Endometrium (tissue), 2 donors: ENCODE results near the gene NAA80.

Source experiments
- FAIRE-seq: peaks from 2 replicates; lab custom pipeline; 2012; peaks lifted over from hg19 to GRCh38; lab: Jason Lieb, UNC
- donor health status: control.
- donor health status: control.

NAA80 gene

GRCh38 chr3:50327943-50328691 is 28.9 kb upstream of the NAA80 start, which contains the start of gene TUSC2:
TUSC2 (minus strand) TSS chr3:50328223; CDS start chr3:50328099, 124 bp downstream.
- peak; percentile 90 for FAIRE-seq

GRCh38 chr3:50327129-50327528 is 27.9 kb upstream of the NAA80 start:
- FAIRE-seq = no peak

GRCh38 chr3:50326182-50326541 is 27.0 kb upstream of the NAA80 start:
- no peak for FAIRE-seq

- no peak for FAIRE-seq
Observed at GRCh38 chr3:50325497-50326181, 26.4 kb upstream of the NAA80 start.

GRCh38 chr3:50325113-50325480 is 25.9 kb upstream of the NAA80 start:
- no peak for FAIRE-seq

- no peak for FAIRE-seq
Observed at GRCh38 chr3:50324351-50325112, 25.3 kb upstream of the NAA80 start.

- no peak for FAIRE-seq
Observed at GRCh38 chr3:50323614-50324199, 24.5 kb upstream of the NAA80 start.

- FAIRE-seq = no peak
Observed at GRCh38 chr3:50323092-50323600, 23.9 kb upstream of the NAA80 start.

- FAIRE-seq = no peak
Observed at GRCh38 chr3:50322386-50323091, 23.3 kb upstream of the NAA80 start, which contains the start of gene HYAL2. HYAL2 (minus strand) TSS chr3:50322745; CDS start chr3:50320489, 2,256 bp downstream.

GRCh38 chr3:50322115-50322385 is 22.8 kb upstream of the NAA80 start:
- FAIRE-seq = no peak

- FAIRE-seq = no peak
Observed at GRCh38 chr3:50321336-50322114, 22.3 kb upstream of the NAA80 start.

- no peak for FAIRE-seq
Observed at GRCh38 chr3:50320853-50321335, 21.7 kb upstream of the NAA80 start.

GRCh38 chr3:50319894-50320625 is 20.9 kb upstream of the NAA80 start:
- no peak for FAIRE-seq

GRCh38 chr3:50319181-50319893 is 20.1 kb upstream of the NAA80 start:
- no peak for FAIRE-seq

- FAIRE-seq = no peak
Observed at GRCh38 chr3:50318615-50319014, 19.4 kb upstream of the NAA80 start.

GRCh38 chr3:50318163-50318562 is 19.0 kb upstream of the NAA80 start:
- FAIRE-seq = no peak

- FAIRE-seq = no peak
Observed at GRCh38 chr3:50317300-50317699, 18.1 kb upstream of the NAA80 start.

- FAIRE-seq = no peak
Observed at GRCh38 chr3:50316657-50317242, 17.5 kb upstream of the NAA80 start.

GRCh38 chr3:50314816-50315215 is 15.6 kb upstream of the NAA80 start:
- no peak for FAIRE-seq
